ENCODE data around the gene GZMM. TPM values are rescaled to one million over a fixed set of nuclear protein-coding genes. Genes with fewer than 3 reads are reported as not detected.

Gene GZMM
- total RNA-seq, 2 donors from 2014 or later: 0.51 TPM; not detected in 1

- H3K27me3 Mint-ChIP-seq (ENCODE audit: insufficient read depth): peaks cover 40% of the 10 kb centered on the region
- H3K9me3 ChIP-seq (ENCODE audit: control insufficient read depth, low read length): no peaks in the 10 kb centered on the region
- H3K4me3 Mint-ChIP-seq: peak overlapping the region; percentile 27
Observed at GRCh38 chr19:495402-496111, 48.3 kb upstream of the GZMM start.

GRCh38 chr19:496112-496665, 47.7 kb upstream of the GZMM start, which contains the start of gene MADCAM1:
Gene MADCAM1, plus strand, starts transcription at chr19:496486. Its CDS starts 14 bp downstream, at chr19:496500.
- Histone ChIP-seq H3K4me3 (ENCODE audit: low read length) (no peak within 1 kb of the TSS), H3K27me3 (ENCODE audit: control insufficient read depth, insufficient read depth, low read length, poor library complexity, severe bottlenecking) (peaks cover 24% of the 10 kb centered on the region)
- peak within 1 kb of the TSS; percentile 27 for H3K4me3 Mint-ChIP-seq

More at GRCh38 chr19:495402-496111, 48.3 kb upstream of the GZMM start:
- H3K36me3 ChIP-seq (ENCODE audit: control insufficient read depth, insufficient read depth, low read length): no peaks in the 10 kb centered on the region
- 48 to 49% methylated on average over 29 to 32 of the region's 32 CpGs for WGBS, 2 experiments (ENCODE audit: insufficient coverage in 1 of 2, insufficient read length in 1 of 2)
- no peaks in the 10 kb centered on the region for H3K4me1 ChIP-seq (ENCODE audit: control insufficient read depth, insufficient read depth, low read length)
- peak; percentile 92 for DNase-seq
- no peaks in the 10 kb centered on the region for H3K4me1 Mint-ChIP-seq
- peaks cover 24% of the 10 kb centered on the region for H3K27me3 ChIP-seq (ENCODE audit: control insufficient read depth, insufficient read depth, low read length, poor library complexity, severe bottlenecking)
- no peak overlapping the region for H3K4me3 ChIP-seq (ENCODE audit: low read length)
- H3K27ac ChIP-seq (ENCODE audit: low read depth, low read length): no peak overlapping the region
- H3K9ac ChIP-seq (ENCODE audit: extremely low read depth, low read length, poor library complexity, severe bottlenecking): no peak overlapping the region
- H3K36me3 Mint-ChIP-seq (ENCODE audit: low read depth): no peaks in the 10 kb centered on the region
- peak; percentile 96 for TF ChIP-seq CTCF (conservative IDR thresholded peaks at IDR 0.05)
- no peak overlapping the region for H3K27ac Mint-ChIP-seq
- H3K9me3 Mint-ChIP-seq: peaks cover 3% of the 10 kb centered on the region

GRCh38 chr19:496986-497385, 46.9 kb upstream of the GZMM start:
- no peak for TF ChIP-seq CTCF (conservative IDR thresholded peaks at IDR 0.05)
- Histone ChIP-seq H3K4me3 (ENCODE audit: low read length) (no peak overlapping the region), H3K4me1 (ENCODE audit: control insufficient read depth, insufficient read depth, low read length) (no peaks in the 10 kb centered on the region), H3K9me3 (ENCODE audit: control insufficient read depth, low read length) (no peaks in the 10 kb centered on the region), H3K36me3 (ENCODE audit: control insufficient read depth, insufficient read depth, low read length) (no peaks in the 10 kb centered on the region), H3K27me3 (ENCODE audit: control insufficient read depth, insufficient read depth, low read length, poor library complexity, severe bottlenecking) (peaks cover 24% of the 10 kb centered on the region), H3K9ac (ENCODE audit: extremely low read depth, low read length, poor library complexity, severe bottlenecking) (no peak overlapping the region), H3K27ac (ENCODE audit: low read depth, low read length) (no peak overlapping the region)
- Mint-ChIP-seq H3K36me3 (ENCODE audit: low read depth) (no peaks in the 10 kb centered on the region), H3K4me1 (no peaks in the 10 kb centered on the region), H3K27me3 (ENCODE audit: insufficient read depth) (peaks cover 45% of the 10 kb centered on the region), H3K9me3 (peaks cover 3% of the 10 kb centered on the region), H3K4me3 (no peak overlapping the region), H3K27ac (no peak overlapping the region)
- DNase-seq: no peak
- WGBS, 2 experiments (ENCODE audit: insufficient coverage in 1 of 2, insufficient read length in 1 of 2): 18% methylated on average over 6 of the region's 18 CpGs; no CpG with 5 or more reads in 1 of the 2 experiments

More at GRCh38 chr19:496112-496665, 47.7 kb upstream of the GZMM start, which contains the start of gene MADCAM1:
- peaks cover 3% of the 10 kb centered on the region for H3K9me3 Mint-ChIP-seq
- Histone ChIP-seq H3K9ac (ENCODE audit: extremely low read depth, low read length, poor library complexity, severe bottlenecking) (no peak within 1 kb of the TSS), H3K9me3 (ENCODE audit: control insufficient read depth, low read length) (no peaks in the 10 kb centered on the region), H3K4me1 (ENCODE audit: control insufficient read depth, insufficient read depth, low read length) (no peaks in the 10 kb centered on the region), H3K36me3 (ENCODE audit: control insufficient read depth, insufficient read depth, low read length) (no peaks in the 10 kb centered on the region), H3K27ac (ENCODE audit: low read depth, low read length) (no peak within 1 kb of the TSS)
- H3K36me3 Mint-ChIP-seq (ENCODE audit: low read depth): no peaks in the 10 kb centered on the region
- 47% methylated on average over 13 to 31 of the region's 33 CpGs for WGBS, 2 experiments (ENCODE audit: insufficient coverage in 1 of 2, insufficient read length in 1 of 2)
- peak; percentile 59 for DNase-seq
- no peak within 1 kb of the TSS for H3K27ac Mint-ChIP-seq
- no peak for TF ChIP-seq CTCF (conservative IDR thresholded peaks at IDR 0.05)
- no peaks in the 10 kb centered on the region for H3K4me1 Mint-ChIP-seq
- peaks cover 44% of the 10 kb centered on the region for H3K27me3 Mint-ChIP-seq (ENCODE audit: insufficient read depth)
